Caco-2 (cell line): ENCODE measurements around the gene SLC4A9. TPM values are rescaled to one million over a fixed set of nuclear protein-coding genes. Genes with fewer than 3 reads are reported as not detected.

Source experiments
- BruUV-seq: library from RNA; stranded (reverse); fragments of 400-500 nt; replicated peaks from 2 replicates; lab custom pipeline; 2021; lab: Mats Ljungman, UMichigan
- CTCF ChIA-PET: fragments of 300-600 bp; sonication (Branson Sonifier 250); formaldehyde crosslinking; loops from one replicate; lab custom pipeline; 2022; ENCODE audit warnings: antibody characterized with exemption; lab: Charles Lee
- POLR2A ChIA-PET: fragments of 300-600 bp; sonication (Branson Sonifier 250); formaldehyde crosslinking; loops from one replicate; lab custom pipeline; 2022; ENCODE audit warnings: antibody characterized with exemption; lab: Charles Lee
- DNase-seq, 2 experiments: peaks; one replicate each; pipeline versions ENCODE4 v3.0.0 to v3.0.0-alpha.2; 2020 to 2022
- H3K27me3 ChIP-seq: replicated peaks from 2 replicates; pipeline ENCODE4 v1.6.0; 2011; ENCODE audit warnings: low read length; ENCODE audit not compliant: control insufficient read depth, insufficient read depth
- H3K36me3 ChIP-seq: 2 replicates; pipeline ENCODE4 v1.5.1; 2011; ENCODE audit warnings: low read length; ENCODE audit not compliant: control insufficient read depth, insufficient read depth
- H3K4me1 ChIP-seq: fragments of 250-450 bp; sonication (Bioruptor Pico); 2 replicates; pipeline ENCODE4 v1.5.1; 2020; ENCODE audit warnings: mild to moderate bottlenecking
- H3K4me3 ChIP-seq: 2 replicates; pipeline ENCODE4 v1.5.1; 2011; ENCODE audit warnings: low read depth, mild to moderate bottlenecking, control low read depth, low read length
- H3K9me3 ChIP-seq: fragments of 250-450 bp; sonication (Bioruptor Pico); 2 replicates; pipeline ENCODE4 v1.5.1; 2020; ENCODE audit warnings: mild to moderate bottlenecking, moderate library complexity
- H3K27ac Mint-ChIP-seq: one replicate; pipeline ENCODE4 v1.8.0; 2022; ENCODE audit warnings: mixed read lengths; ENCODE audit not compliant: unreplicated experiment
- H3K27me3 Mint-ChIP-seq: one replicate; pipeline ENCODE4 v1.8.0; 2022; ENCODE audit warnings: mixed read lengths; ENCODE audit not compliant: insufficient read depth, unreplicated experiment
- H3K36me3 Mint-ChIP-seq: one replicate; pipeline ENCODE4 v1.8.0; 2022; ENCODE audit warnings: mild to moderate bottlenecking, mixed read lengths; ENCODE audit not compliant: insufficient read depth, unreplicated experiment
- H3K4me1 Mint-ChIP-seq: one replicate; pipeline ENCODE4 v1.8.0; 2022; ENCODE audit warnings: low read depth, mixed read lengths; ENCODE audit not compliant: unreplicated experiment
- H3K4me3 Mint-ChIP-seq: one replicate; pipeline ENCODE4 v1.8.0; 2022; ENCODE audit warnings: mild to moderate bottlenecking, moderate library complexity, mixed read lengths; ENCODE audit not compliant: unreplicated experiment
- H3K9me3 Mint-ChIP-seq: one replicate; pipeline ENCODE4 v1.8.0; 2022; ENCODE audit warnings: mixed read lengths; ENCODE audit not compliant: unreplicated experiment
- CTCF ChIP-seq, 2 experiments: fragments of 200-600 bp in 1 of 2; IDR thresholded peaks; 1 replicate in 1 of 2; 2 replicates in 1 of 2; pipeline versions ENCODE4 v1.5.1 to v1.8.0; 2011 to 2022; ENCODE audit warnings: antibody characterized with exemption in 1 of 2, control low read depth in 1 of 2, inconsistent platforms in 1 of 2, low read depth in 1 of 2, low read length in 1 of 2, mild to moderate bottlenecking in 1 of 2, moderate library complexity in 1 of 2; ENCODE audit not compliant: insufficient read depth in 1 of 2, severe bottlenecking in 1 of 2, unreplicated experiment in 1 of 2
- intact Hi-C: fragments of 100-400 bp; cut with micrococcal nuclease; formaldehyde crosslinking; loops from one replicate; pipeline ENCODE4 v1.10.0; 2022; ENCODE audit not compliant: unreplicated experiment
- total RNA-seq: library from RNA; stranded (reverse); gene quantifications from 2 replicates; pipeline ENCODE4 v1.2.3, GENCODE V29; 2022

SLC4A9 gene
- total RNA-seq, 1 experiment from 2014 or later: 0.11 TPM

- Mint-ChIP-seq H3K27me3 (no peaks in the 10 kb centered on the region), H3K4me3 (peak within 1 kb of the TSS; percentile 71), H3K36me3 (peaks cover 8% of the 10 kb centered on the region), H3K27ac (peak within 1 kb of the TSS; percentile 45), H3K4me1 (peaks cover 32% of the 10 kb centered on the region), H3K9me3 (no peaks in the 10 kb centered on the region)
- CTCF ChIA-PET: interaction anchor here (0.6 to 4.0 kb wide), 35 partner anchors 9 to 428 kb away, joined by 3 to 105 read pairs (median 5); partner anchors contain the start of genes ANKHD1, EIF4EBP3 and PFDN1
- peak; percentile 67 to 84 for TF ChIP-seq CTCF (IDR thresholded peaks at IDR 0.05; ENCODE audit: insufficient read depth in 1 of 2, low read depth in 1 of 2, low read length in 1 of 2, severe bottlenecking in 1 of 2, unreplicated experiment in 1 of 2)
- Histone ChIP-seq H3K4me3 (peak within 1 kb of the TSS; percentile 86), H3K4me1 (peaks cover 35% of the 10 kb centered on the region), H3K36me3 (no peaks in the 10 kb centered on the region; the same call in none of the 2 replicates), H3K9me3 (no peaks in the 10 kb centered on the region), H3K27me3 (no peaks in the 10 kb centered on the region)
- intact Hi-C loops: loop anchor here (1.0 to 5.0 kb wide), 5 partner anchors 11 to 106 kb away; partner anchors contain the start of gene PFDN1
- peak; percentile 92 to 96 for DNase-seq
- BruUV-seq: no TSS peak
- POLR2A ChIA-PET: interaction anchor here (0.6 to 1.7 kb wide), 30 partner anchors 10 to 374 kb away, joined by 3 to 28 read pairs (median 6); partner anchors contain the start of genes ANKHD1, IK, NDUFA2 and PFDN1
Measured at GRCh38 chr5:140346348-140347221, 13.4 kb upstream of the SLC4A9 start, which contains the start of gene HBEGF. HBEGF (minus strand) TSS chr5:140346603; CDS start chr5:140346328, 275 bp downstream.

GRCh38 chr5:140347360-140347759 is 12.6 kb upstream of the SLC4A9 start:
- Histone ChIP-seq H3K4me3 (no peak overlapping the region), H3K9me3 (no peaks in the 10 kb centered on the region), H3K4me1 (peaks cover 39% of the 10 kb centered on the region), H3K27me3 (no peaks in the 10 kb centered on the region), H3K36me3 (no peaks in the 10 kb centered on the region; the same call in 1 of the 2 replicates)
- no peak for TF ChIP-seq CTCF (IDR thresholded peaks at IDR 0.05; ENCODE audit: insufficient read depth in 1 of 2, low read depth in 1 of 2, low read length in 1 of 2, severe bottlenecking in 1 of 2, unreplicated experiment in 1 of 2)
- no peak for DNase-seq
- Mint-ChIP-seq H3K36me3 (peaks cover 8% of the 10 kb centered on the region), H3K4me3 (peak overlapping the region; percentile 71), H3K4me1 (peaks cover 32% of the 10 kb centered on the region), H3K27me3 (no peaks in the 10 kb centered on the region), H3K27ac (peak overlapping the region; percentile 45), H3K9me3 (no peaks in the 10 kb centered on the region)
- BruUV-seq: no TSS peak
- POLR2A ChIA-PET: interaction anchor here (1.3 to 1.5 kb wide), 2 partner anchors 18 to 45 kb away, joined by 9 to 28 read pairs; partner anchors contain the start of gene PFDN1
- intact Hi-C loops: loop anchor here (2.0 to 5.0 kb wide), 2 partner anchors 45 to 85 kb away; partner anchors contain the start of gene PFDN1
- CTCF ChIA-PET: interaction anchor here (0.6 to 4.0 kb wide), 17 partner anchors 8 to 373 kb away, joined by 4 to 105 read pairs (median 10); partner anchors contain the start of genes ANKHD1, EIF4EBP3 and PFDN1

GRCh38 chr5:140348104-140348503 is 11.9 kb upstream of the SLC4A9 start:
- Mint-ChIP-seq H3K9me3 (no peaks in the 10 kb centered on the region), H3K4me3 (peak overlapping the region; percentile 71), H3K27ac (no peak overlapping the region), H3K27me3 (no peaks in the 10 kb centered on the region), H3K4me1 (peaks cover 32% of the 10 kb centered on the region), H3K36me3 (peaks cover 8% of the 10 kb centered on the region)
- H3K4me1 ChIP-seq: peaks cover 39% of the 10 kb centered on the region
- no peaks in the 10 kb centered on the region; the same call in 1 of the 2 replicates for H3K36me3 ChIP-seq
- TF ChIP-seq CTCF (IDR thresholded peaks at IDR 0.05; ENCODE audit: insufficient read depth in 1 of 2, low read depth in 1 of 2, low read length in 1 of 2, severe bottlenecking in 1 of 2, unreplicated experiment in 1 of 2): no peak
- no peaks in the 10 kb centered on the region for H3K27me3 ChIP-seq
- CTCF ChIA-PET: interaction anchor here (4.0 kb wide), 1 partner anchor 104 kb away, joined by 105 read pairs; no protein-coding TSS in a partner anchor
- intact Hi-C loops: loop anchor here (5.0 kb wide), 1 partner anchor 86 kb away; no protein-coding TSS in a partner anchor
- no peak overlapping the region for H3K4me3 ChIP-seq
- DNase-seq: no peak
- POLR2A ChIA-PET: no interaction called here
- no peaks in the 10 kb centered on the region for H3K9me3 ChIP-seq
- BruUV-seq: no TSS peak
